Measurements from ENCODE around the gene CHPF.

Gene CHPF

GRCh38 chr2:219516888-219517287 lies 26.7 kb downstream of the CHPF start:
- no peak for TF ChIP-seq FOXP2 (optimal IDR thresholded peaks at IDR 0.05; ENCODE audit: borderline replicate concordance, extremely low read depth, extremely low read length, insufficient read depth)
- TF ChIP-seq SIN3A (IDR thresholded peaks at IDR 0.05; ENCODE audit: borderline replicate concordance, insufficient read depth, low read length): no peak
- no peak for TF ChIP-seq POLR2AphosphoS5 (IDR thresholded peaks at IDR 0.05; ENCODE audit: low read depth, low read length)
- no peak for TF ChIP-seq REST (IDR thresholded peaks at IDR 0.05; ENCODE audit: insufficient read depth in 1 of 2, low read depth in 2 of 2, low read length in 2 of 2)
- TF ChIP-seq TAF1 (IDR thresholded peaks at IDR 0.05; ENCODE audit: borderline replicate concordance, insufficient read depth, low read length): no peak

DNA sequence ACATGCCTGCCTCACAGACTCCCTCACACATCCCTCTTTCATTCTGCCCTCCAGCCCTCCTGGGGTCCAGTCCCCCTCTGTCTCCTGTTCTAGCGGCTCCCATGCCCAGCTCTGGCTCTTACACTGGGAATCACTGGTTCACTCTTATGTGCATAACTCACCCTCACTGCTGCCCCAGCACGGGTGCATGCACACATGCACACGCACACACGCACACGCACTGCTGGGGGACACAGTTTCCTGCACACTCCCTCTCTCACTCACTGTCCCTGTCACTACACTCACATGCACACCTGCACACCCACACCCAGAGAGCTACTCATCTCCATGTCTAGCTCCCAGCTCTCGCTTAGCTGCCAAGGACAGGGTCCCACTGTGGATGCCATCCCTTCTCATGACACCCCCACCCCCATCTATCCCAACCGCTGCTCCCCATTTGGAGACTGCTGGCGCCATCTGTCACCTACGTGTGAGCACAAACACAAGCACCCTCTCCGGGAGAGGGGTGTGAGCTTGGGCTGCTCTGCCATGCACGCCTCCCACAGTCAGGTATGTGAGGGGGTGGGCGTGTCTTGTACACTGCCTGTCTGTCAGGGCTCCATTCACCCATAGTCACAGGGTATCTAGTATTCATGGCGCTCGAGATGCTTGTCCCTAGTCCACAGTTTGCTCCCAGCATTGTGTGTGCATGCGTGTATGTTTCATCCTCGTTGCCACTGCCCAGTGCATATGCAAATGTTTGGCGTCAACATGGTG lies 27.6 kb downstream of the CHPF start:
- TF ChIP-seq SIN3A (IDR thresholded peaks at IDR 0.05; ENCODE audit: borderline replicate concordance, insufficient read depth, low read length): no peak

GRCh38 chr2:219514836-219515235 lies 28.8 kb downstream of the CHPF start:
- TF ChIP-seq REST (IDR thresholded peaks at IDR 0.05; ENCODE audit: insufficient read depth in 1 of 2, low read depth in 2 of 2, low read length in 2 of 2) (no peak), TAF1 (IDR thresholded peaks at IDR 0.05; ENCODE audit: borderline replicate concordance, insufficient read depth, low read length) (no peak), FOXP2 (optimal IDR thresholded peaks at IDR 0.05; ENCODE audit: borderline replicate concordance, extremely low read depth, extremely low read length, insufficient read depth) (no peak), POLR2AphosphoS5 (IDR thresholded peaks at IDR 0.05; ENCODE audit: low read depth, low read length) (no peak), SIN3A (IDR thresholded peaks at IDR 0.05; ENCODE audit: borderline replicate concordance, insufficient read depth, low read length) (no peak)

DNA sequence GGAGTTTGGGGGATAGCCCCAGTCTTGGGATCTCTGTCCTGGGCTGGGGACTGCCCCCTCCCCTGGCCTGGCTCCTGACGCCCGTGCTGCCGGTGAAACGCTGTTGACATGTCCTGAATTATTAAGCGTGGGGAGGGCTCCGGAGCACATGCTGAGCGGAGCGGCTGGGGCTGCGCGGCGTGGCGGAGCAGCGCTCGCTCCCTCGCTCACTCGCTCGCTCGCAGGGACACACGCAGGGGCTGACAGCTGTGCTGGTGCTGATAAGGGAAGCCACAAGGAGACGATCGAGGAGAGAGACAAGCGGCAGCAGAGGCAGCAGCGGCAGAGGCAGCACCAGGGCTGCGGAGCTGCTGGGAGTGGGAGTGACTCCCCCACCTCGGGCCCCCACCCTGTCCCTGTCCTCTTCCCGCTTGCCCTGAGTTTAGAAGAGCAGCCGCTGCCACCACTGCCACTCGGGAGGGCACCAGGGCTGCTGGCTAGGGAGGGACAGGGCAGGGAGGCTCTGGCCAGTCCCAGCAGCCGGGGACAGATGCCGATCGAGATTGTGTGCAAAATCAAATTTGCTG lies 29.3 kb downstream of the CHPF start, which contains the start of gene ASIC4:
Gene ASIC4 (plus strand): TSS at position 287 of the 566 bp plus-strand sequence. CDS start 243 bp downstream, at position 530.
- no peak for TF ChIP-seq SIN3A (IDR thresholded peaks at IDR 0.05; ENCODE audit: borderline replicate concordance, insufficient read depth, low read length)
- no peak for TF ChIP-seq TAF1 (IDR thresholded peaks at IDR 0.05; ENCODE audit: borderline replicate concordance, insufficient read depth, low read length)
- TF ChIP-seq REST (IDR thresholded peaks at IDR 0.05; ENCODE audit: insufficient read depth in 1 of 2, low read depth in 2 of 2, low read length in 2 of 2): no peak
- no peak for TF ChIP-seq FOXP2 (optimal IDR thresholded peaks at IDR 0.05; ENCODE audit: borderline replicate concordance, extremely low read depth, extremely low read length, insufficient read depth)
- no peak for TF ChIP-seq POLR2AphosphoS5 (IDR thresholded peaks at IDR 0.05; ENCODE audit: low read depth, low read length)

DNA sequence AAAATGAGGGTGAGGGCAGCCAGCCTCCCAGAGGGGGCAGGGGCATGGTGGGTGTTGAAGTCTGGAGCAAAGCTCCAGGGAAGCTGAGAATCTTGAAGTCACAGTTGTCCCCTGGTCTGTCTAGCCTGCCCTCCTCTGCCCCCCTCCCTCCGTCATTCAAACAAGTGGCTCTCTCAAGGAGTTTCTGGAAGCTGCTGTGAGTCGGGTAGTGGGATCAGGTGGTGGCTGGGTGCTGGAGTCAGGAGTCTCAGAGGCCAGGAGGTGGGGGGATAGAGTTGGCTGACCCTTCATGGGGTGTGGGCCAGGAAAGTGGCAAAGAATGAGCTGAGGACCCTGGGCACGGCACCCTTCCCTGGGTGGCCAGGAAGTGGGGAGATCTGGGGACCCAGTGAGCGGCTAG lies 29.8 kb downstream of the CHPF start:
- TF ChIP-seq TAF1 (IDR thresholded peaks at IDR 0.05; ENCODE audit: borderline replicate concordance, insufficient read depth, low read length): no peak
- TF ChIP-seq REST (IDR thresholded peaks at IDR 0.05; ENCODE audit: insufficient read depth in 1 of 2, low read depth in 2 of 2, low read length in 2 of 2): no peak

Data from PFSK-1 (cell line).